ENCODE results near the gene CLDN10. TPM values are rescaled to one million over a fixed set of nuclear protein-coding genes. Genes with fewer than 3 reads are reported as not detected.
"Not testable (repeated sequence)": the region's sequence is repeated elsewhere in the genome, so short reads cannot be mapped to it uniquely, and the experiment has no call there.

Gene CLDN10
- 2.4 TPM for total RNA-seq

- no peak for DNase-seq
These were observed at the start of gene CLDN10 for GRCh38 chr13:95552539-95553441. CLDN10 (plus strand) TSS chr13:95552720; CDS start chr13:95552754, 34 bp downstream.

- no peak for DNase-seq
These were observed 48.9 kb upstream of the CLDN10 start for GRCh38 chr13:95503662-95504061.

GRCh38 chr13:95505265-95505664 lies 47.3 kb upstream of the CLDN10 start:
- DNase-seq, result no peak

GRCh38 chr13:95505986-95506385 lies 46.5 kb upstream of the CLDN10 start:
- DNase-seq, result no peak

GRCh38 chr13:95507991-95508390 lies 44.5 kb upstream of the CLDN10 start:
- DNase-seq, result no peak

- DNase-seq, result no peak
These were observed 43.5 kb upstream of the CLDN10 start for GRCh38 chr13:95508996-95509395.

GRCh38 chr13:95509521-95510310 lies 42.8 kb upstream of the CLDN10 start:
- no peak for DNase-seq

- no peak for DNase-seq
These were observed 41.6 kb upstream of the CLDN10 start for GRCh38 chr13:95510950-95511349.

GRCh38 chr13:95512424-95512823 lies 40.1 kb upstream of the CLDN10 start:
- no peak for DNase-seq

- DNase-seq, result no peak
These were observed 39.6 kb upstream of the CLDN10 start for GRCh38 chr13:95512957-95513356.

GRCh38 chr13:95515606-95516005 lies 36.9 kb upstream of the CLDN10 start:
- DNase-seq, result not testable (repeated sequence)

- DNase-seq, result no peak
These were observed 36.5 kb upstream of the CLDN10 start for GRCh38 chr13:95516021-95516420.

GRCh38 chr13:95516492-95516891 lies 36.0 kb upstream of the CLDN10 start:
- no peak for DNase-seq

GRCh38 chr13:95523598-95523997 lies 28.9 kb upstream of the CLDN10 start:
- DNase-seq, result no peak

GRCh38 chr13:95524264-95524901 lies 28.1 kb upstream of the CLDN10 start:
- DNase-seq, result no peak

GRCh38 chr13:95527955-95528354 lies 24.6 kb upstream of the CLDN10 start:
- no peak for DNase-seq

GRCh38 chr13:95530178-95530577 lies 22.3 kb upstream of the CLDN10 start:
- no peak for DNase-seq

- no peak for DNase-seq
These were observed 18.9 kb upstream of the CLDN10 start for GRCh38 chr13:95533545-95534160.

- no peak for DNase-seq
These were observed 17.3 kb upstream of the CLDN10 start for GRCh38 chr13:95535243-95535642.

- DNase-seq, result peak; percentile 53
These were observed 15.8 kb upstream of the CLDN10 start for GRCh38 chr13:95536632-95537241.

- no peak for DNase-seq
These were observed 11.6 kb upstream of the CLDN10 start for GRCh38 chr13:95540888-95541287.

GRCh38 chr13:95541308-95541707 lies 11.2 kb upstream of the CLDN10 start:
- DNase-seq, result no peak
